AG04450 (cell line): ENCODE measurements around the gene TMEM184A. TPM values are rescaled to one million over a fixed set of nuclear protein-coding genes. Genes with fewer than 3 reads are reported as not detected.
A peak's percentile ranks its signal among the peaks of the same experiment; 100 is the strongest.

Experiments used
- CTCF ChIA-PET: fragments of 300-600, 350-600 bp; formaldehyde crosslinking; extraction: SDS; loops from one replicate; lab custom pipeline; 2022; ENCODE audit warnings: antibody characterized with exemption, inconsistent platforms; lab: Charles Lee
- POLR2A ChIA-PET: fragments of 350-600 bp; formaldehyde crosslinking; extraction: SDS; loops from one replicate; lab custom pipeline; 2021; ENCODE audit warnings: antibody characterized with exemption, inconsistent platforms; lab: Yijun Ruan, JAX
- DNase-seq: peaks from one replicate; pipeline ENCODE4 v3.0.0-alpha.2; 2011; ENCODE audit warnings: low read depth, low spot score
- H3K27ac ChIP-seq: one replicate; pipeline ENCODE4 v1.5.1; 2012; ENCODE audit warnings: low read depth, low read length, control low read depth
- H3K27me3 ChIP-seq: one replicate; pipeline ENCODE4 v1.6.0; 2012; ENCODE audit warnings: low read length; ENCODE audit not compliant: control insufficient read depth, insufficient read depth
- H3K4me3 ChIP-seq: 2 replicates; pipeline ENCODE4 v1.5.1; 2011; ENCODE audit warnings: mild to moderate bottlenecking, low read depth, low read length, control low read depth
- H3K9me3 ChIP-seq: 2 replicates; pipeline ENCODE4 v1.5.1; 2012; ENCODE audit warnings: low read length; ENCODE audit not compliant: control insufficient read depth, insufficient read depth
- polyA plus RNA-seq: library from polyadenylated mRNA; depleted of rRNA; stranded (reverse); fragments of >200 nt; gene quantifications from 2 replicates; pipeline ENCODE4 v1.2.3, GENCODE V29; 2011
- TF ChIP-seq, protein P1 (sequence below): IDR thresholded peaks from 2 replicates; pipeline ENCODE4 v1.5.1; 2011; ENCODE audit warnings: low read depth, low read length, control low read depth, inconsistent platforms

The TMEM184A gene
- polyA plus RNA-seq, 1 experiment, result 0.56 TPM

DNA sequence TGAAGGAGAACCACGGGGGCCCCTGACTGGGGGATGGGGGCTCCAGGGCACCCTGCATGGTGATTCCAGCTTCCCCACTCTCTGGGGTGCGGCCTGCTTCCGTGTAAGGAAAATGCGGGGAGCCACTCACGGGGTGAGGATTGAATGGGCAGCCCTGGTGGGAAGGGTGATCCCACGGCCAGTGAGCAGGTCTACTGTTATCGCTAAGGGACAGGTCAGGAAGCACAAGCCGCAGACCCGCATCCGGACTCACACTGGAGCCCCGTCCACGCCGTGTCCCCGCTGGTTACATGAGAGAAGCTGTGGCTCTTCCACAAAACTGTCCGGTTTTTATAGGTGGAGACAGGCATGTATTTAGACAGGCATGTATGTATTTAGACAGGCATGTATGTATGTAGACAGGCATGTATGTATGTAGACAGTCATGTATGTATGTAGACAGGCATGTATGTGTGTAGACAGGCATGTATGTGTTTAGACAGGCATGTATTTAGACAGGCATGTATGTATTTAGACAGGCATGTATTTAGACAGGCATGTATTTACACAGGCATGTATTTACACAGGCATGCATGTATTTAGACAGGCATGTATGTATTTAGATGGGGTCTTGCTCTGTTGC, 8.1 kb upstream of the TMEM184A start:
- Histone ChIP-seq H3K4me3 (no peak overlapping the region), H3K27ac (no peak overlapping the region), H3K9me3 (no peaks in the 10 kb centered on the region; the same call in 1 of the 2 replicates), H3K27me3 (no peaks in the 10 kb centered on the region)
- CTCF ChIA-PET, result no interaction called here
- TF ChIP-seq, protein P1, sequence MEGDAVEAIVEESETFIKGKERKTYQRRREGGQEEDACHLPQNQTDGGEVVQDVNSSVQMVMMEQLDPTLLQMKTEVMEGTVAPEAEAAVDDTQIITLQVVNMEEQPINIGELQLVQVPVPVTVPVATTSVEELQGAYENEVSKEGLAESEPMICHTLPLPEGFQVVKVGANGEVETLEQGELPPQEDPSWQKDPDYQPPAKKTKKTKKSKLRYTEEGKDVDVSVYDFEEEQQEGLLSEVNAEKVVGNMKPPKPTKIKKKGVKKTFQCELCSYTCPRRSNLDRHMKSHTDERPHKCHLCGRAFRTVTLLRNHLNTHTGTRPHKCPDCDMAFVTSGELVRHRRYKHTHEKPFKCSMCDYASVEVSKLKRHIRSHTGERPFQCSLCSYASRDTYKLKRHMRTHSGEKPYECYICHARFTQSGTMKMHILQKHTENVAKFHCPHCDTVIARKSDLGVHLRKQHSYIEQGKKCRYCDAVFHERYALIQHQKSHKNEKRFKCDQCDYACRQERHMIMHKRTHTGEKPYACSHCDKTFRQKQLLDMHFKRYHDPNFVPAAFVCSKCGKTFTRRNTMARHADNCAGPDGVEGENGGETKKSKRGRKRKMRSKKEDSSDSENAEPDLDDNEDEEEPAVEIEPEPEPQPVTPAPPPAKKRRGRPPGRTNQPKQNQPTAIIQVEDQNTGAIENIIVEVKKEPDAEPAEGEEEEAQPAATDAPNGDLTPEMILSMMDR, result no peak
- POLR2A ChIA-PET, result no interaction called here
- DNase-seq, result no peak

DNA sequence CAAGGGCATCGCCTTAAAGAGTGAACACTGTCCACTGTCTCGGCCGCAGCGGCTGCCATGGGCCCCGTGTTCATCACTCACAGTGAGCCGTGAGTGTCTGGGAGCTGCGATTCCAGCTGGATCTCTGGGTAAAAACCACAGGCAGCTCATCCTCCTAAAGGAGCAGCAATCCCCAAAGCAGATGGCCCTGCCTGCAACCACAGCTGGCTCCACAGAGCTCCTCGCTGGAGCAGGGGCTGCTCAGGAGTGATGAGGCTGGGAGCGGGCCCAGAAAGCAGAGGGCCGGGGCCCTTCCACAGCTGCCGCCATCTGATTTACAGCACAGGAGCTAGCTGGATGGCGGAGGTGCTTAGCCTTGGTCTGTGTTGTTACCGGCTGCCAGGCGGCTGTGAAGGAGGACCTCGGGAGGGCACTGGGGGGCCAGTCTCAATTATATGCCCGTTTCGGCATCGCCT, 6.6 kb upstream of the TMEM184A start:
- ChIA-PET CTCF (no interaction called here), POLR2A (no interaction called here)
- TF ChIP-seq, protein P1, result no peak
- Histone ChIP-seq H3K27ac (peak overlapping the region; percentile 47), H3K4me3 (no peak overlapping the region), H3K27me3 (no peaks in the 10 kb centered on the region), H3K9me3 (no peaks in the 10 kb centered on the region; the same call in 1 of the 2 replicates)
- DNase-seq, result peak; percentile 49

DNA sequence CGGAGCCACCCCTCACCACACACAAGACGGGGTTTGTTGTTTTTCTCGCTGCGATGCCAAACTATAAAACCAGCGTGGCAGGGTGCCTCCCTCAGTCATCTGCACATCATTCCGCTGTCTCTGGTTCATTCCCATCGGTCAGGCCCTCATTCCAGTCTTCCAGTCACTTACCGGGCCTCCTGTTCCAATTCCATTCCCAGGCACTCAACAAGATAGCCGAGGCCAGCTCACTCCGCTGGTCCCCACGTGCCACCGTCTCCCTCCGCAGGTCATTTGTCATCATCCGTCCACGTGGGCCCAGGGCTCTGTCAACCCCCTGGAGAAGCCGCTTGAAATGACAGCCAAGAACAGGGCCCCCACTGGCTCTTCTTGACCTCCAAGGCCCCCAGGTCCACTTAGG, 6.1 kb upstream of the TMEM184A start:
- no peak for DNase-seq
- POLR2A ChIA-PET, result no interaction called here
- H3K9me3 ChIP-seq, result no peaks in the 10 kb centered on the region; the same call in 1 of the 2 replicates
- TF ChIP-seq, protein P1, result no peak
- H3K27me3 ChIP-seq, result no peaks in the 10 kb centered on the region
- peak overlapping the region; percentile 47 for H3K27ac ChIP-seq
- H3K4me3 ChIP-seq, result no peak overlapping the region
- CTCF ChIA-PET, result no interaction called here

DNA sequence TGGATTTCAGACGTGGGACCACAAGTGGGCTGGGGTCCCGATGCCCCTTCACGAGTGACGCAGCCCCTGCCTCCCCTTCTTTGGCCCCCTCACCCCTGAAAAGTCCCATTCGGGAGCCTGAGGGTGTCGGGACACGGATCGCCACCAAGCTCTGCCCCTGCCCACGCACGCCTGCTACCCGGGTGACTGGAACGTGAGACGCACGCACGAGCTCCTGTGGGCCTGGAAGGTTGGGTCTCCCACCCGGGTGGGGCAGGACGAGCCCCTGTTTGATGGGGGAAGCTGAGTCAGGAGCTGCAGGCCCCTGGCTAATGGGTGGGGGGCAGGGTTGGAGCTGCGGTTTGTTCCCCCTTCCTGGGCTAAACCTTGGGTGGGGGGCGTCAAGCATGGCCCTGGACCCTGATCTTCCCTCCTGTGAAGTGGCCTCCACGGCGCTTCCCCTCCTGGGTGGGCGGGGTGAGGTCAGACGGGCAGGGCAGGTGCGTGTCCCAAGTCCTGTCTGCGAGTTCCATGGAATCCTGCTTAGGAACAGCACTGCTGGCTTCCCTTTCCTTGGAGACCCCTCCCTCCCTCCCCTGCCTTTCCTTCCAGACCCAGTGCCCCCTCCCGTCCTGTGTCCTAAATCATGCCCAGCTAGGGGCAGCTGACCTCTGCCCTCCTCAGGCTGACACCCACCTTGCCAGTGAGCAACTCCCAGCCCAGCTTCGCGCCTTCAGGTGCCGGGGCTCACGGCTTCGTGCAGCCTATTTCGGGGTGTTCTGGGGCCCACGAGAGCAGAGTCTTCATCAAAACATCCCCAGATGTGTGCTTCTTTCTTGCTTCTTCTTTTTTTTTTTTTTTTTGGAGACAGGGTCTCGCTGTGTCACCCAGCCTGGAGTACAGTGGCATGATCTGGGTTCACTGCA, 5.3 kb upstream of the TMEM184A start:
- Histone ChIP-seq H3K4me3 (no peak overlapping the region), H3K27ac (no peak overlapping the region), H3K9me3 (no peaks in the 10 kb centered on the region; the same call in 1 of the 2 replicates), H3K27me3 (no peaks in the 10 kb centered on the region)
- no peak for DNase-seq
- TF ChIP-seq, protein P1, result no peak
- ChIA-PET POLR2A (no interaction called here), CTCF (no interaction called here)

DNA sequence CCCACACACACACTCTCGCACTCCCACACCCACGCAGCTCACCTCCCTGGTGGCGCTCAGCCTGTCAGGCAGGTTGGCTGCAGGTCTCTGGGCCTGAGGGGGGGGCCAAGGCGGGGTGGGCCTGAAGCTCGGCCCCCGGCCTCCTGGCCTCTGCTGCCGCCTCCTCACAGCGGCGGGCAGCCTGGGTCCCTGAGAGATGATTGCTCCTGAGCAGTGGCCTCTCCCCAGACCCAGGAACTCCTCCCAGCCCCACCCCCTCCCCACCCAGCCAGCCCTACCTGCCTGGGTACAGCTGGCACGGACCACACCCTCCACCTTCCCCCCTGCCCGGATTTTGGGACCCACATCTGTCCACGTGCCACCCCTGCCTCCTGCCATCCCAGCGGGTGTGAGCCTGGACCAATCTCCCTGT, 4.6 kb upstream of the TMEM184A start:
- Histone ChIP-seq H3K27me3 (no peaks in the 10 kb centered on the region), H3K27ac (no peak overlapping the region), H3K4me3 (no peak overlapping the region), H3K9me3 (no peaks in the 10 kb centered on the region; the same call in 1 of the 2 replicates)
- DNase-seq, result no peak
- ChIA-PET POLR2A (no interaction called here), CTCF (no interaction called here)
- TF ChIP-seq, protein P1, result no peak
